Right lung (tissue), 5 donors: Measurements from ENCODE around the gene HDHD5. TPM values are rescaled to one million over a fixed set of nuclear protein-coding genes. Genes with fewer than 3 reads are reported as not detected.

Source experiments
- polyA plus RNA-seq, 5 donors: library from polyadenylated mRNA; unstranded; fragments of 120-200 nt; gene quantifications; one replicate each; pipeline versions ENCODE4 v1.2.1 to v1.2.3, GENCODE V29; 2013; ENCODE audit warnings: inconsistent platforms in 1 of 5, low replicate concordance in 1 of 5; ENCODE audit not compliant: insufficient read length in 5 of 5, insufficient read depth in 1 of 5

Gene HDHD5
- polyA plus RNA-seq, 5 donors, result 28.2 to 41.1 (median 33.2) TPM

Other genes with a start within 250 kb of the HDHD5 start
- gene GAB4, start 151.1 kb downstream of the HDHD5 start, polyA plus RNA-seq, result not detected
- gene IL17RA, start 74.3 kb downstream of the HDHD5 start, polyA plus RNA-seq, result 10 to 100 TPM in 1 of 5 donors, 1 to 10 TPM in 4; 7.5 to 10.1 (median 8.7) TPM
- gene TMEM121B, start 37.9 kb downstream of the HDHD5 start, polyA plus RNA-seq, result 1 to 10 TPM in 2 of 5 donors, under 1 TPM in 3; 0.51 to 1.1 (median 0.77) TPM
- 10 to 100 TPM; 22.0 to 84.0 (median 42.5) TPM for gene ADA2, start 60.2 kb upstream of the HDHD5 start, polyA plus RNA-seq
- gene CECR2, start 210.2 kb upstream of the HDHD5 start, polyA plus RNA-seq, result 10 to 100 TPM; 13.5 to 19.4 (median 16.5) TPM